Measurements from ENCODE around the gene RUNX1. TPM values are rescaled to one million over a fixed set of nuclear protein-coding genes. Genes with fewer than 3 reads are reported as not detected.

RUNX1 gene
- total and polyA plus RNA-seq, 7 donors, result 8.7 to 230 (median 30.1) TPM

DNA sequence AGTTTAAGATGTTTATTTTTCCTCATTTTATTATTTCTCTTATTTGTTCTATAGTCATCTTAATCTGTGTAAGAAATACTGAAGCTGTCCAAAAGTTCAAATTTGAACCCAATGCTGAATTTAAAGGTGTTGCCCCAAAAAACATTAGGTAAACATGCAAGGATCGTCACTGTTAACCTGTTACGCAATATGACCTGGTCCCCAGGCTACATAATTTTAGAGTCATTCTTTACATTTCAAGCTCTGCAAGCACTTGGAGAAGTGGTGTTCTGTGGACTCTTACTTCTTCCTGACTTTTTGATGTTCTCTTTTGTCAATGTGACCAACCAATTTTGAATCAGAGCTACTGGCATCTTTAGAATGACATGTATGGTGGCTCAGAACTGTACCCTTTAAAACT is 274.4 kb downstream of the RUNX1 start:
- H3K27me3 ChIP-seq (ENCODE audit: insufficient read depth in 3 of 3, low read length in 2 of 3), result no peaks in the 10 kb centered on the region
- no peak overlapping the region for H3K4me3 ChIP-seq
- TF ChIP-seq, protein P1, sequence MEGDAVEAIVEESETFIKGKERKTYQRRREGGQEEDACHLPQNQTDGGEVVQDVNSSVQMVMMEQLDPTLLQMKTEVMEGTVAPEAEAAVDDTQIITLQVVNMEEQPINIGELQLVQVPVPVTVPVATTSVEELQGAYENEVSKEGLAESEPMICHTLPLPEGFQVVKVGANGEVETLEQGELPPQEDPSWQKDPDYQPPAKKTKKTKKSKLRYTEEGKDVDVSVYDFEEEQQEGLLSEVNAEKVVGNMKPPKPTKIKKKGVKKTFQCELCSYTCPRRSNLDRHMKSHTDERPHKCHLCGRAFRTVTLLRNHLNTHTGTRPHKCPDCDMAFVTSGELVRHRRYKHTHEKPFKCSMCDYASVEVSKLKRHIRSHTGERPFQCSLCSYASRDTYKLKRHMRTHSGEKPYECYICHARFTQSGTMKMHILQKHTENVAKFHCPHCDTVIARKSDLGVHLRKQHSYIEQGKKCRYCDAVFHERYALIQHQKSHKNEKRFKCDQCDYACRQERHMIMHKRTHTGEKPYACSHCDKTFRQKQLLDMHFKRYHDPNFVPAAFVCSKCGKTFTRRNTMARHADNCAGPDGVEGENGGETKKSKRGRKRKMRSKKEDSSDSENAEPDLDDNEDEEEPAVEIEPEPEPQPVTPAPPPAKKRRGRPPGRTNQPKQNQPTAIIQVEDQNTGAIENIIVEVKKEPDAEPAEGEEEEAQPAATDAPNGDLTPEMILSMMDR (IDR thresholded peaks at IDR 0.05), result no peak
- WGBS, 3 donors, result 77 to 90% (median 79%) methylated on average over 2 of the region's 2 CpGs
- H3K9me3 ChIP-seq, result no peaks in the 10 kb centered on the region
- H3K27ac ChIP-seq, result no peak overlapping the region
- H3K4me1 ChIP-seq, result no peaks in the 10 kb centered on the region
- DNase-seq (no peak), ATAC-seq (no peak)
- intact Hi-C loops (cut with DNase I), result no loop called here
- H3K36me3 ChIP-seq (ENCODE audit: insufficient read depth in 1 of 2, low read depth in 1 of 2), result no peaks in the 10 kb centered on the region

DNA sequence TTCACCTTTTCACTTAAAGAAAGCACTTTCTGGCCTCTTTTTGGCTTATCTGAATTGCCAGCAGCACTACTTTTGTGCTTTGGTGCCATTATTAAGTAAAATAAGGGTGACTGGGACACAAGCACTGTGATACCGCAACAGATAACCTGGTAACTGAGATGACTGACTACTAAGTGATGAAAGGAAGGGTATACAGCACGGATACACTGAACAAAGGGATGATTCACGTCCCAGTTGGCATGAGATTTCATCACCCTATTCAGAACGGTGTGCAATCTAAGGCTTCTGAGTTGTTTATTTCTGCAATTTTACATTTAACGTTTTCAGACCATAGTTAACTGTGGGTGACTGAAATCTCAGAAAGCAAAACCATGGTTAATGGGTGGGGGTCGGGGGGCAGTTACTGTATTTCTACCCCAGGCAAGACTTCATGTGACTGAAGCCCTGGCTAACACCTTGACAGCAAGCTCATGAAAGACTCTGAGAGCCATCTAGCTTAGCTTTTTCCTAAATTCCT is 277.5 kb downstream of the RUNX1 start:
- no peak overlapping the region for H3K4me3 ChIP-seq
- H3K9me3 ChIP-seq, result no peaks in the 10 kb centered on the region
- no peaks in the 10 kb centered on the region for H3K36me3 ChIP-seq (ENCODE audit: insufficient read depth in 1 of 2, low read depth in 1 of 2)
- TF ChIP-seq, protein P1 (IDR thresholded peaks at IDR 0.05), result no peak
- no peaks in the 10 kb centered on the region for H3K27me3 ChIP-seq (ENCODE audit: insufficient read depth in 3 of 3, low read length in 2 of 3)
- no peaks in the 10 kb centered on the region for H3K4me1 ChIP-seq
- intact Hi-C loops (cut with DNase I), result no loop called here
- 53 to 68% (median 57%) methylated on average over 6 of the region's 6 CpGs for WGBS, 3 donors
- DNase-seq, result no peak
- no peak overlapping the region for H3K27ac ChIP-seq
- peak in 3 of 4 donors; percentile 64 to 94 (median 82) for ATAC-seq

DNA sequence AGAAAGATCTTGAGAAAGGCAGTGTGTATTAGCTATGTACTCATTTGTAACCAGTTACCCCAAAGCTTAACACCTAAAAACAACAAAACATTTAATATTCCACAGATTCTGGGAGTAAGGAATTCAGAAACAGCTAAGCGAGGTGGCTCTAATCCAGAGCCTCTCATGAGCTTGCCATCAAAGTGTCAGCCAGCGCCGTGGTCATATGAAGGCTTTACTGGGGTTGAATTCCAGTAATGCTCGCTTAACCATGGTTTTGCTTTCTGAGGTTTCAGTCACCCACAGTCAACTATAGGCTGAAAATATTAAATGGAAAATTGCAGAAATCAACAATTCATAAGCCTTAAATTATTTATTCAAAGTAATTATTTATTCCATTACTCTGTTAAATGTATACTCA is 278.5 kb downstream of the RUNX1 start:
- H3K9me3 ChIP-seq, result no peaks in the 10 kb centered on the region
- DNase-seq (no peak), ATAC-seq (peak in 1 of 4 donors; percentile 35)
- intact Hi-C loops (cut with DNase I), result no loop called here
- TF ChIP-seq, protein P1 (IDR thresholded peaks at IDR 0.05), result no peak
- H3K36me3 ChIP-seq (ENCODE audit: insufficient read depth in 1 of 2, low read depth in 1 of 2), result no peaks in the 10 kb centered on the region
- no peaks in the 10 kb centered on the region for H3K4me1 ChIP-seq
- no peak overlapping the region for H3K27ac ChIP-seq
- 27 to 45% (median 32%) methylated on average over 4 of the region's 4 CpGs for WGBS, 3 donors
- no peaks in the 10 kb centered on the region for H3K27me3 ChIP-seq (ENCODE audit: insufficient read depth in 3 of 3, low read length in 2 of 3)
- H3K4me3 ChIP-seq, result no peak overlapping the region

DNA sequence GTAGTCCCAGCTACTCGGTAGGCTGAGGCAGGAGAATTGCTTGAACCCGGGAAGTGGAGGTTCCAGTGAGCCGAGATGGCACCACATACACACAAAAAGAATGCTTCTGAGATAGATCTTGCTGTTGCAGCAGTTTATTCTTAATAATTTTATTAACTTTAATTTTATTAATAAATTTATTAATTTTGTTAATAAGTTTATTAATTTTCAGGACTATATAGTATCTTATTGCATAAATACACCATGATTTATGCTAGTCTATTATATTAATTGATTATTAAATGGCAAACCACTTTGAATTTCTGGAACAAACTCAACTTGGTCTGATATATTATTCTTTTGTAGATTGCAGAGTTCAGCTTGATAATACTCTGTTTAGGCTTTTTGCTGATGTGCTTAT is 280.8 kb downstream of the RUNX1 start:
- ATAC-seq (no peak), DNase-seq (no peak)
- Histone ChIP-seq H3K4me1 (no peaks in the 10 kb centered on the region), H3K27ac (no peak overlapping the region), H3K4me3 (no peak overlapping the region), H3K9me3 (no peaks in the 10 kb centered on the region), H3K27me3 (ENCODE audit: insufficient read depth in 3 of 3, low read length in 2 of 3) (no peaks in the 10 kb centered on the region), H3K36me3 (ENCODE audit: insufficient read depth in 1 of 2, low read depth in 1 of 2) (no peaks in the 10 kb centered on the region)
- intact Hi-C loops (cut with DNase I), result no loop called here
- TF ChIP-seq, protein P1 (IDR thresholded peaks at IDR 0.05), result no peak
- WGBS, 3 donors, result 90 to 99% (median 96%) methylated on average over 3 of the region's 3 CpGs

DNA sequence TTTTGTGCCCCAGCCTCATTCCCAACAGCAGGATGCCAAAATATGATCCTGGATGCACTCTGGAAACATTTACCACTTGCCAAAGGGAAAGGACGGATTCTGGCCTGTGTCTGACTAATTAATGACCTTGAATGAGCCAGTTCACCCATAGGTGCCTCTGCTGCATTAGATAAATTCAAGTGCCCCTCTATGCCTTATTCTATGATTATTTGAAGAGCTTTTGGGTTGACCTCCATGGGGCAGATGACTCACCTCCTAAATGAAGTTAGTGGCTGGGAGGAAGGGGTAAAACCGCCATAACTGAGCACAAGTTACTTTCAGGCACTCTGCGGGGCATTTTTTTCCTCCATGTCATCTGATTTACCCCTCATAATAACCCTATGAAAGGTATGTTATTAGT is 282.2 kb downstream of the RUNX1 start:
- H3K36me3 ChIP-seq (ENCODE audit: insufficient read depth in 1 of 2, low read depth in 1 of 2), result no peaks in the 10 kb centered on the region
- H3K4me1 ChIP-seq, result no peaks in the 10 kb centered on the region
- DNase-seq (no peak), ATAC-seq (no peak)
- H3K27ac ChIP-seq, result no peak overlapping the region
- intact Hi-C loops (cut with DNase I), result no loop called here
- 74 to 84% (median 77%) methylated on average over 3 of the region's 3 CpGs for WGBS, 3 donors
- no peaks in the 10 kb centered on the region for H3K9me3 ChIP-seq
- TF ChIP-seq, protein P1 (IDR thresholded peaks at IDR 0.05), result no peak
- H3K27me3 ChIP-seq (ENCODE audit: insufficient read depth in 3 of 3, low read length in 2 of 3), result no peaks in the 10 kb centered on the region
- no peak overlapping the region for H3K4me3 ChIP-seq

Data from psoas muscle (tissue), 8 donors.